GM21619 (cell line): ENCODE data around the gene TMEM100.
"Not testable (repeated sequence)": the region's sequence is repeated elsewhere in the genome, so short reads cannot be mapped to it uniquely, and the experiment has no call there.

Source experiments
- ATAC-seq: cut with Tn5 transposase; IDR thresholded peaks from one replicate; pipeline ENCODE4 v1.9.1; 2021; ENCODE audit not compliant: unreplicated experiment

The TMEM100 gene

GRCh38 chr17:55690105-55690508 lies 32.6 kb downstream of the TMEM100 start:
- no peak for ATAC-seq

- no peak for ATAC-seq
Measured at GRCh38 chr17:55689672-55690071, 33.0 kb downstream of the TMEM100 start.

GRCh38 chr17:55688057-55688456 lies 34.6 kb downstream of the TMEM100 start:
- ATAC-seq: no peak

GRCh38 chr17:55687037-55687436 lies 35.6 kb downstream of the TMEM100 start:
- ATAC-seq: no peak

GRCh38 chr17:55683550-55684315 lies 38.9 kb downstream of the TMEM100 start:
- ATAC-seq: no peak

- no peak for ATAC-seq
Measured at GRCh38 chr17:55681342-55681700, 41.3 kb downstream of the TMEM100 start.

- no peak for ATAC-seq
Measured at GRCh38 chr17:55680686-55681341, 41.9 kb downstream of the TMEM100 start.

DNA sequence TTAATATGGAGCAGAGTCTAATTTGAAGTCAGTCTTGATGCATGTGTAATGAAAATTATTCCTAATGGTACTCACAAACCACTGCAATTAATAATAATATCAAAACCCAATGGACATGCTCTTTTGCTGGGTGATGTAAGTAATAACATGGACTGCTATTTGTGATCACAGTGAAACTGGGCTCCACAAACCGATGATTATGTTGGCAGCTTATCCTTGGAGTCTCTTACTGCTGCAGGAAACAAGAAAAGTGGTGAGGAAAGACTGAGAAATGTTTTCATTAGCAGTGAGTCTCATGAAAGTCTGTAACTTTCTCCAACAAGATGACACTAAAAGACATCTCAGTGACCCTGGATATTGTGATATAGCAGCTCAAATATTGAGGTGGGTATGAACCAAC lies 45.2 kb downstream of the TMEM100 start:
- ATAC-seq: no peak

- ATAC-seq: no peak
Measured at GRCh38 chr17:55676274-55676673, 46.4 kb downstream of the TMEM100 start.

DNA sequence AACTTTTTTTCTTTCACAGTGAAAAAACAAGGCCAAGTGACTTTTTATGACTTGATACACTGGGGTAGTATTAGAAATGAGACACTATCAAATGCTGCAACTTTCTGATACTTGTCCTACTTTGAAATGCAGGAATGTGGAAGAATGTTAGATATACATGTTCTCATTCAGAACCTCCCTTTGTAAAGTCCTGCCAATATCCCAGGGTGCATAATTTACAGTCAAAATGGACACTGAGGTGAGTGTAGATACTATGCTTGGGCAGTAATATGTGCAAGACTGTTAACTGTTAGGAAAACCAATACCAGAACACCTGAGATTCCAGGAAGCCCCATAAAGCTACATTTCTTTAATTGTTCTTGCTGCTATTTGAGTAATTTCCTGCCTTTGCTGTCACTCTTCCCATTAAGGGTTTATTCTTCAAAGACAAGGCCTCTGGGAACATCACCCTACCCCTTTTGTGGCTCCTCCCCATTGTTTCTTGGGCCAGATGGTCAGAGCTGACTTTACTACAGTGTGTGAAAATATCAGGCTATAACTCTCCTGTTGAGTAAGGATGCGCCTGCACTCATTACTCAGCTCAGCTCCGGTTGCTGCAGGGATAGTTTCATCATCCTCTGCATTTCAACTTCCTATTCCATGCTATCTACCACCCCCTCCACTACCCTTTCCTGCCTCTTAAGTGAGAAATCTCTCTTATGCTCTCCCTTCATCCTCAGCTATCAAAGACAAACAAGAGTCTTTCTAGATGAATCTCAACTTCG lies 48.7 kb downstream of the TMEM100 start:
- ATAC-seq: no peak

DNA sequence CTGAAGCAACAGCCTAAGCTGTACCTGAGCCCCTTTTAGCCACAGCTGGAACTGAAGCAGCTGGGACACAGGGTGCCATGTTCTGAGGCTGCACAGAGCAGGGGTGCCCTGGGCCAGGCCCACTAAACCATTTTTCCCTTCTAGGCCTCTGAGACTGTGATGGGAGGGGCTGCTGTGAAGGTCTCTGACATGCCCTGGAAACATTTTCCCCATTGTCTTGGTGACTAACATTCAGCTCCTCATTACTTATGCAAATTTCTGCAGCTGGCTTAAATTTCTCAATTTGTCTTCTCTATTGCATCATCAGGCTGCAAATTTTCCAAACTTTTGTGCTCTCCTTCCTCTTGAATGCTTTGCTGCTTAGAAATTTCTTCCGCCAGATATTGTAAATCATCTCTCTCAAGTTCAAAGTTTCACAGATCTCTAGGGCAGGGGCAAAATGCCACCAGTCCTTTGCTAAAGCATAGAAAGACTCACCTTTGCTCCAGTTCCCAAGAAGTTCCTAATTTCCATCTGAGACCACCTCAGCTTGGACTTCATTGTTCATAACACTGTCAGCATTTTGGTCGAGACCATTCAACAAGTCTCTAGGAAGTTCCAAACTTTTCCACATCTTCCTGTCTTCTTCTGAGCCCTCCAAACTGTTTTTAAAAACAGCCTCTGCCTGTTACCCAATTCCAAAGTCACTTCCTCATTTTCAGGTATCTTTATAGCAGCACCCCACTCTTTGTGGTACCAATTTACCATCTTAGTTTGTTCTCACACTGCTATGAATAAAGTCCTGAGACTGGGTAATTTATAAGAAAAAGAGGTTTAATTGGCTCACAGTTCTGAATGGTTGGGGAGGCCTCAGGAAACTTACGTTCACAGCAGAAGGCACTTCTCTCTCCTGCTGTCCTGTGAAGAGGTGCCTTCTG lies 49.8 kb downstream of the TMEM100 start:
- no peak for ATAC-seq

- ATAC-seq: not testable (repeated sequence)
Measured at GRCh38 chr17:55672010-55672409, 50.7 kb downstream of the TMEM100 start.
